HepG2 (cell line): ENCODE results near the gene PCDHGA5. TPM values are rescaled to one million over a fixed set of nuclear protein-coding genes. Genes with fewer than 3 reads are reported as not detected.

Experiments
- FOXJ3 ChIP-seq: sonication (generic); formaldehyde crosslinking; IDR thresholded peaks from 2 replicates; pipeline ENCODE4 v1.4.0; 2020; ENCODE audit warnings: missing genetic modification reagents, mild to moderate bottlenecking, borderline replicate concordance
- JDP2 ChIP-seq: sonication (generic); formaldehyde crosslinking; IDR thresholded peaks from 2 replicates; pipeline ENCODE4 v1.8.1; 2022; ENCODE audit warnings: missing genetic modification reagents, borderline replicate concordance
- JUNB ChIP-seq: sonication (generic); formaldehyde crosslinking; IDR thresholded peaks from 2 replicates; pipeline ENCODE4 v1.8.0; 2022; ENCODE audit warnings: missing genetic modification reagents, mild to moderate bottlenecking, borderline replicate concordance
- KDM1A ChIP-seq: IDR thresholded peaks from 2 replicates; pipeline ENCODE4 v1.6.1; 2016; ENCODE audit warnings: missing compliant biosample characterization
- MYPOP ChIP-seq: sonication (generic); formaldehyde crosslinking; IDR thresholded peaks from 2 replicates; pipeline ENCODE4 v1.8.1; 2023; ENCODE audit warnings: mild to moderate bottlenecking, moderate library complexity, missing genetic modification reagents
- NFYB ChIP-seq: sonication (generic); formaldehyde crosslinking; IDR thresholded peaks from 2 replicates; pipeline ENCODE4 v1.4.0; 2020; ENCODE audit warnings: missing genetic modification reagents
- NR2F2 ChIP-seq: IDR thresholded peaks from 2 replicates; pipeline ENCODE4 v1.6.1; 2012; ENCODE audit warnings: low read depth, inconsistent platforms, borderline replicate concordance
- PHF5A ChIP-seq: IDR thresholded peaks from one replicate; pipeline ENCODE4 v1.6.1; 2018; ENCODE audit warnings: low read depth, missing genetic modification reagents; ENCODE audit not compliant: unreplicated experiment
- REPIN1 ChIP-seq: sonication (generic); formaldehyde crosslinking; IDR thresholded peaks from 2 replicates; pipeline ENCODE4 v1.8.0; 2022; ENCODE audit warnings: missing genetic modification reagents, low read depth, mild to moderate bottlenecking, borderline replicate concordance
- SIN3B ChIP-seq: fragments of 150-350 bp; IDR thresholded peaks from 2 replicates; pipeline ENCODE4 v1.6.1; 2014; ENCODE audit warnings: low read length
- SMC3 ChIP-seq: IDR thresholded peaks from 2 replicates; pipeline ENCODE4 v1.6.1; 2011; ENCODE audit warnings: low read length, improper control_type of control experiment
- SOX13 ChIP-seq, 3 experiments: fragments of 450-650 bp in 1 of 3; sonication (generic) in 1 of 3; formaldehyde crosslinking in 1 of 3; IDR thresholded peaks in 2 of 3; conservative IDR thresholded peaks in 1 of 3; 2 replicates each; pipeline versions ENCODE4 v1.5.0 to v1.6.1; 2016 to 2020; ENCODE audit warnings: antibody characterized with exemption in 1 of 3, mild to moderate bottlenecking in 1 of 3, missing compliant biosample characterization in 1 of 3, missing genetic modification reagents in 1 of 3, moderate library complexity in 1 of 3
- THAP9 ChIP-seq: sonication (generic); formaldehyde crosslinking; IDR thresholded peaks from 2 replicates; pipeline ENCODE4; 2020; ENCODE audit warnings: missing genetic modification reagents, mild to moderate bottlenecking, borderline replicate concordance
- ZBTB20 ChIP-seq: sonication (generic); formaldehyde crosslinking; IDR thresholded peaks from 2 replicates; pipeline ENCODE4 v1.8.1; 2023; ENCODE audit warnings: missing genetic modification reagents, low read depth, mild to moderate bottlenecking, borderline replicate concordance
- ZFP36 ChIP-seq: fragments of 150-350 bp; IDR thresholded peaks from 2 replicates; pipeline ENCODE4 v1.6.1; 2018; ENCODE audit warnings: borderline replicate concordance, low read length, low read depth; ENCODE audit not compliant: partially characterized antibody
- ZNF253 ChIP-seq: sonication (generic); formaldehyde crosslinking; IDR thresholded peaks from 2 replicates; pipeline ENCODE4 v1.8.0; 2022; ENCODE audit warnings: mild to moderate bottlenecking, missing genetic modification reagents, borderline replicate concordance
- ZNF776 ChIP-seq: sonication (generic); formaldehyde crosslinking; IDR thresholded peaks from 2 replicates; pipeline ENCODE4 v1.4.0; 2020; ENCODE audit warnings: mild to moderate bottlenecking, missing genetic modification reagents
- polyA plus RNA-seq, 8 experiments: library from polyadenylated mRNA; depleted of rRNA in 3 of 8; stranded (reverse) in 7 of 8; unstranded in 1 of 8; fragments of >200 nt; fragmentation: Illumina TruSeq in 4 of 8; extraction: Trizol in 4 of 8; gene quantifications; 2 replicates each; pipeline versions ENCODE4 v1.2.1 to v1.2.3, GENCODE V29; 2011 to 2016; ENCODE audit warnings: low read depth in 4 of 8, missing spikeins in 1 of 8, mixed read lengths in 1 of 8; ENCODE audit not compliant: insufficient read depth in 1 of 8
- total RNA-seq, 5 experiments: library from RNA; depleted of rRNA; stranded (reverse); fragments of >200 nt; fragmentation: Illumina TruSeq; extraction: Trizol; gene quantifications; 2 replicates each; pipeline ENCODE4 v1.2.3, GENCODE V29; 2016; ENCODE audit warnings: low read depth in 1 of 5
- TF ChIP-seq, protein P1 (sequence below): sonication (generic); formaldehyde crosslinking; IDR thresholded peaks from 2 replicates; pipeline ENCODE4 v1.5.0; 2020; ENCODE audit warnings: mild to moderate bottlenecking, missing genetic modification reagents
- TF ChIP-seq, protein P2 (sequence below): sonication (generic); formaldehyde crosslinking; IDR thresholded peaks from 2 replicates; pipeline ENCODE4 v1.9.0; 2022; ENCODE audit warnings: low read depth, missing genetic modification reagents

Gene PCDHGA5
- total and polyA plus RNA-seq, 2 of the 13 experiments (the other 11 are each of a cell fraction or from before 2014, with no cell fraction given) = 0.27 to 0.32 TPM

DNA sequence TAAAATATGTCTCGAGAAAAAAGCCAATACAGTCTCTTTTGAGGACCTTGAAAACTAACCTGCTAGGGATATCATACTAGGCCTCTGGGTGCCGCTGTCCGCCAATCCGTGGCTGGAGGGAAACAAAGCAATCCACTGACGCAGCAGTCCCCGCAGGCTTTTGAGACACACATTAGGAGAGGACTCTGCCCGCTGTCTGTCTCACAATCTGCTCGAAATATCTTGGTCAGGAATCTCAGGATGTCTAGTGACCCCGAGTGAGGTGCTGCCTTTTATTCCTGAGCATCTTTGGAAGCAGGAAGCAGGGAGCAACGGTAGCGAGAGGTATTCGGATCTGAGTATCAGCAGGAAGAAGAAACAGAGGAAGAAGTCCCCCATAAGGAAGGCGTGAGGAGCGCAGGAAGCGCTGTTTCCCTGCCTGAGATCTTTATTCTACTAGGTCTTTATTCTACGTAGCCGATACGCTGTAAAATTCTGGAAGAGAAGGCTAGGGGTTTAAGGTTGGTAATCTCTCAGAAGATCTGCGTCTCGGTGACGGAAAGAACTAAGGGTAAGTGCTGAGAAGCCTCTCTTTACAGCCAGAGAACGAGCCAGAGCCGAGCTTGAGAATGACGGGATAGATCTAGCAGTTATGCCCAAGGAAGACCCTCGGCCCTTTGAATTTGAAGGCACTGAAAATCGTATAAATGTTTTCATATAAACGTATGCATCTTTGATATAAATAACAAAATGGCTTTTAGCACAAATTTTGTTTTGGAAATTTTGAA is 37.7 kb upstream of the PCDHGA5 start (continued):
- TF ChIP-seq JUNB = no peak
- no peak for TF ChIP-seq MYPOP (CRISPR knock-in tag)
- TF ChIP-seq, protein P1, sequence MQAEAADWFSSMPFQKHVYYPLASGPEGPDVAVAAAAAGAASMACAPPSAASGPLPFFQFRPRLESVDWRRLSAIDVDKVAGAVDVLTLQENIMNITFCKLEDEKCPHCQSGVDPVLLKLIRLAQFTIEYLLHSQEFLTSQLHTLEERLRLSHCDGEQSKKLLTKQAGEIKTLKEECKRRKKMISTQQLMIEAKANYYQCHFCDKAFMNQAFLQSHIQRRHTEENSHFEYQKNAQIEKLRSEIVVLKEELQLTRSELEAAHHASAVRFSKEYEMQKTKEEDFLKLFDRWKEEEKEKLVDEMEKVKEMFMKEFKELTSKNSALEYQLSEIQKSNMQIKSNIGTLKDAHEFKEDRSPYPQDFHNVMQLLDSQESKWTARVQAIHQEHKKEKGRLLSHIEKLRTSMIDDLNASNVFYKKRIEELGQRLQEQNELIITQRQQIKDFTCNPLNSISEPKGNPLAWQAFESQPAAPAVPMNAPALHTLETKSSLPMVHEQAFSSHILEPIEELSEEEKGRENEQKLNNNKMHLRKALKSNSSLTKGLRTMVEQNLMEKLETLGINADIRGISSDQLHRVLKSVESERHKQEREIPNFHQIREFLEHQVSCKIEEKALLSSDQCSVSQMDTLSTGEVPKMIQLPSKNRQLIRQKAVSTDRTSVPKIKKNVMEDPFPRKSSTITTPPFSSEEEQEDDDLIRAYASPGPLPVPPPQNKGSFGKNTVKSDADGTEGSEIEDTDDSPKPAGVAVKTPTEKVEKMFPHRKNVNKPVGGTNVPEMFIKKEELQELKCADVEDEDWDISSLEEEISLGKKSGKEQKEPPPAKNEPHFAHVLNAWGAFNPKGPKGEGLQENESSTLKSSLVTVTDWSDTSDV = no peak
- no peak for TF ChIP-seq KDM1A
- no peak for TF ChIP-seq PHF5A
- TF ChIP-seq THAP9 (CRISPR knock-in tag) = no peak
- TF ChIP-seq ZBTB20 (CRISPR knock-in tag) = no peak
- no peak for TF ChIP-seq SOX13 (IDR thresholded peaks at IDR 0.05)
- TF ChIP-seq SOX13 (CRISPR knock-in tag; conservative IDR thresholded peaks at IDR 0.05 in 1 of 2, IDR thresholded peaks at IDR 0.05 in 1 of 2) = no peak
- TF ChIP-seq NR2F2 = no peak
- TF ChIP-seq, protein P2, sequence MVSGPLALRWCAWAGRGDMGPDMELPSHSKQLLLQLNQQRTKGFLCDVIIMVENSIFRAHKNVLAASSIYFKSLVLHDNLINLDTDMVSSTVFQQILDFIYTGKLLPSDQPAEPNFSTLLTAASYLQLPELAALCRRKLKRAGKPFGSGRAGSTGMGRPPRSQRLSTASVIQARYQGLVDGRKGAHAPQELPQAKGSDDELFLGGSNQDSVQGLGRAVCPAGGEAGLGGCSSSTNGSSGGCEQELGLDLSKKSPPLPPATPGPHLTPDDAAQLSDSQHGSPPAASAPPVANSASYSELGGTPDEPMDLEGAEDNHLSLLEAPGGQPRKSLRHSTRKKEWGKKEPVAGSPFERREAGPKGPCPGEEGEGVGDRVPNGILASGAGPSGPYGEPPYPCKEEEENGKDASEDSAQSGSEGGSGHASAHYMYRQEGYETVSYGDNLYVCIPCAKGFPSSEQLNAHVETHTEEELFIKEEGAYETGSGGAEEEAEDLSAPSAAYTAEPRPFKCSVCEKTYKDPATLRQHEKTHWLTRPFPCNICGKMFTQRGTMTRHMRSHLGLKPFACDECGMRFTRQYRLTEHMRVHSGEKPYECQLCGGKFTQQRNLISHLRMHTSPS (CRISPR knock-in tag) = no peak
- 0 out of 2 replicates have a peak, but pooled peaks have one; percentile 9 for TF ChIP-seq NFYB (CRISPR knock-in tag)
- no peak for TF ChIP-seq ZNF776
- TF ChIP-seq FOXJ3 (CRISPR knock-in tag) = no peak
- TF ChIP-seq ZFP36 = no peak
- TF ChIP-seq SIN3B = no peak
- no peak for TF ChIP-seq JDP2 (CRISPR knock-in tag)
- TF ChIP-seq ZNF253 (CRISPR knock-in tag) = 0 out of 2 replicates have a peak, but pooled peaks have one; percentile 47
- peak; percentile 30; the same call in 1 of the 2 replicates for TF ChIP-seq SMC3
- TF ChIP-seq REPIN1 (CRISPR knock-in tag) = no peak
